ENCODE measurements around the gene VTI1A.

- no peak for TF ChIP-seq CTCF (IDR thresholded peaks at IDR 0.05; ENCODE audit: poor library complexity, severe bottlenecking)
- no peak for TF ChIP-seq REST (IDR thresholded peaks at IDR 0.05; ENCODE audit: borderline replicate concordance)
- no peak for TF ChIP-seq EZH2 (IDR thresholded peaks at IDR 0.05; ENCODE audit: borderline replicate concordance, insufficient read depth, low read length, poor library complexity, severe bottlenecking)
These were observed 138.9 kb downstream of the VTI1A start for GRCh38 chr10:112585960-112586359.
